ENCODE results near the gene JAKMIP3. TPM values are rescaled to one million over a fixed set of nuclear protein-coding genes. Genes with fewer than 3 reads are reported as not detected.

Gene JAKMIP3
- total RNA-seq, 1 experiment from 2014 or later: not detected

DNA sequence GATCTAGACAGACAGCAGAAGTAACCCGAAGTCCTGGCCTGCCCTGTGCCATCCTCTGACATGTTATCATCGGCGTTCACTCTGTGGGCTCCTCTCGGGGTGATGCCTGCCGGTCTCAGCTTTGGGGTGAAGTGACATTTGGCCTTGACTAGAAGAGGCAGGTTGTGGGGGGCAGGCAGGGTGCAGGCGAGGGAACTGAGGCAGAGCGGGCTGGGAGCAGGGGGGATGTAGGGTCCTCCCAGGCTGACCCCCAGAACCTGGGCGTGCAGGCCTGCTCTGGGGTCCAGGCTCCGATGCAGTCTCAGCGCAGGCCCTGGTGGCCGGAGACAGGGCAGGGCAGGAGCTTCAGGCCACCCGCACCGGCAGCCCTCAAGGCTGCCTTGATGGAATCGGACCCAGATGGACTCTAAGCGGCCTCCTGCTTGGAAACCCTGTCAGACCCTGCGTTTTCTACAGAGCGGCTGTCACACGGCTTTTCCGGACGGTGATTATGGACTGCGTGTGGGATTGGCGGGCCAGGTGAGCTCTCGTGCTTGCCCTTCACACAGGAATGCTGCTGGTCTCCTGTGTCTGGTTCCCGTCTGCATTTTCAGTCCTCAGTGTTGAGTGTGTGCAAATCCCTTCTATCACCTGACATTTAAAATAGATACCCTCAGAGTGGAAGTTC is 842 bp upstream of the JAKMIP3 start:
- BruUV-seq (replicated peaks): no TSS peak
- Mint-ChIP-seq H3K27ac (ENCODE audit: low read depth, unreplicated experiment) (no peak overlapping the region), H3K4me1 (ENCODE audit: insufficient read depth, unreplicated experiment) (no peaks in the 10 kb centered on the region), H3K4me3 (ENCODE audit: unreplicated experiment) (peak overlapping the region; percentile 78), H3K27me3 (ENCODE audit: insufficient read depth, unreplicated experiment) (no peaks in the 10 kb centered on the region), H3K9me3 (ENCODE audit: unreplicated experiment) (no peaks in the 10 kb centered on the region), H3K36me3 (ENCODE audit: insufficient read depth, unreplicated experiment) (no peaks in the 10 kb centered on the region)
- no peak for DNase-seq (ENCODE audit: unreplicated experiment)
- ChIA-PET POLR2A (interaction anchor here (0.7 to 1.2 kb wide), 2 partner anchors 18 to 28 kb away, joined by 3 read pairs; no protein-coding TSS in a partner anchor), CTCF (interaction anchor here (1.0 to 1.6 kb wide), 2 partner anchors 9 to 16 kb away, joined by 3 to 4 read pairs; no protein-coding TSS in a partner anchor)
- TF ChIP-seq, protein P1, sequence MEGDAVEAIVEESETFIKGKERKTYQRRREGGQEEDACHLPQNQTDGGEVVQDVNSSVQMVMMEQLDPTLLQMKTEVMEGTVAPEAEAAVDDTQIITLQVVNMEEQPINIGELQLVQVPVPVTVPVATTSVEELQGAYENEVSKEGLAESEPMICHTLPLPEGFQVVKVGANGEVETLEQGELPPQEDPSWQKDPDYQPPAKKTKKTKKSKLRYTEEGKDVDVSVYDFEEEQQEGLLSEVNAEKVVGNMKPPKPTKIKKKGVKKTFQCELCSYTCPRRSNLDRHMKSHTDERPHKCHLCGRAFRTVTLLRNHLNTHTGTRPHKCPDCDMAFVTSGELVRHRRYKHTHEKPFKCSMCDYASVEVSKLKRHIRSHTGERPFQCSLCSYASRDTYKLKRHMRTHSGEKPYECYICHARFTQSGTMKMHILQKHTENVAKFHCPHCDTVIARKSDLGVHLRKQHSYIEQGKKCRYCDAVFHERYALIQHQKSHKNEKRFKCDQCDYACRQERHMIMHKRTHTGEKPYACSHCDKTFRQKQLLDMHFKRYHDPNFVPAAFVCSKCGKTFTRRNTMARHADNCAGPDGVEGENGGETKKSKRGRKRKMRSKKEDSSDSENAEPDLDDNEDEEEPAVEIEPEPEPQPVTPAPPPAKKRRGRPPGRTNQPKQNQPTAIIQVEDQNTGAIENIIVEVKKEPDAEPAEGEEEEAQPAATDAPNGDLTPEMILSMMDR (IDR thresholded peaks at IDR 0.05; ENCODE audit: unreplicated experiment): no peak
- intact Hi-C loops (cut with micrococcal nuclease): no loop called here

DNA sequence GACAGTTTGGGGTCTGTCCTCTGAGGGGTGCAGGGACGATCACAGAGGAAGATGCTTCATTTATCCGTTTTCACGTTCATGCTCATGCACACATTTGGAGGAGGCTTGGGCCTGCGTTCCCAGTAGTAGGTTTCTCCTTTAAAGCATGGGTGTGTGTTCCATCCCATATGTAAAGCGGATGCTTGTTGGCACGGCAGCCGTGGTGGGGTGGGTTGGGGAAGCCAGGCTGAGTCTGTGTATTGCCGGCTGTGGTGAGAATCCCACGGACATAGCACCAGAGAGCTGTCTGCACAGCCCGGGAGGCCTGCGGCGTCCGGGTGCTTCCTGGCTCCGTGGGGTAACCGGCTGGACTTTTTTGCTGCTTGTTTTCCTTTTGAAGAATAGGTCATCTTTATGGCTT is 440 bp downstream of the JAKMIP3 start:
- BruUV-seq (replicated peaks): no TSS peak
- Mint-ChIP-seq H3K9me3 (ENCODE audit: unreplicated experiment) (no peaks in the 10 kb centered on the region), H3K27ac (ENCODE audit: low read depth, unreplicated experiment) (peak overlapping the region; percentile 51), H3K27me3 (ENCODE audit: insufficient read depth, unreplicated experiment) (peaks cover 9% of the 10 kb centered on the region), H3K36me3 (ENCODE audit: insufficient read depth, unreplicated experiment) (no peaks in the 10 kb centered on the region), H3K4me1 (ENCODE audit: insufficient read depth, unreplicated experiment) (no peaks in the 10 kb centered on the region), H3K4me3 (ENCODE audit: unreplicated experiment) (peak overlapping the region; percentile 78)
- DNase-seq (ENCODE audit: unreplicated experiment): no peak
- ChIA-PET CTCF (interaction anchor here (0.6 to 1.6 kb wide), 2 partner anchors 18 to 75 kb away, joined by 4 to 6 read pairs; no protein-coding TSS in a partner anchor), POLR2A (interaction anchor here (1.2 kb wide), 1 partner anchor 17 kb away, joined by 3 read pairs; no protein-coding TSS in a partner anchor)
- TF ChIP-seq, protein P1 (IDR thresholded peaks at IDR 0.05; ENCODE audit: unreplicated experiment): no peak
- intact Hi-C loops (cut with micrococcal nuclease): no loop called here

DNA sequence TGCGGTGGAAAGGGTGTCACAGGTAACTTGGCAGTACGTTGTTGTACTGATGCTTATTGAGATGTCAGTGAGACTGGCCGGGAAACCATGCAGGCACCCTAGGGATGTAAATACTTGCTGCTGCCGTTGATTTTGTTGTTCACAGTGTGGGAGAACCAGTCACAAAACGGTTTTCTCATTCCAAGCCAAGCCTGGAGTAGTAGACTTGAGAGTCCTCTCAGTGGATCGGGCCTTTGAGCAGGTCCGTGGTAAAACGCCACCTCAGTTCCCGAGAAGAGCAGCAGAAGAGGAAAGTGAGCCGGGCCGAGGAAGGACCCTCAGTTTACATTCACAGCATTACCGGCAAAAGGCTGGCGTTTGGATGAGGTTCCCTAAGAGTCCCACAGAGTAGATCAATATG is 1.1 kb downstream of the JAKMIP3 start:
- Mint-ChIP-seq H3K9me3 (ENCODE audit: unreplicated experiment) (no peaks in the 10 kb centered on the region), H3K27me3 (ENCODE audit: insufficient read depth, unreplicated experiment) (peaks cover 16% of the 10 kb centered on the region), H3K36me3 (ENCODE audit: insufficient read depth, unreplicated experiment) (no peaks in the 10 kb centered on the region), H3K27ac (ENCODE audit: low read depth, unreplicated experiment) (no peak overlapping the region), H3K4me1 (ENCODE audit: insufficient read depth, unreplicated experiment) (no peaks in the 10 kb centered on the region), H3K4me3 (ENCODE audit: unreplicated experiment) (no peak overlapping the region)
- CTCF ChIA-PET: interaction anchor here (1.1 kb wide), 1 partner anchor 76 kb away, joined by 4 read pairs; no protein-coding TSS in a partner anchor
- DNase-seq (ENCODE audit: unreplicated experiment): no peak
- BruUV-seq (replicated peaks): no TSS peak
- POLR2A ChIA-PET: no interaction called here
- TF ChIP-seq, protein P1 (IDR thresholded peaks at IDR 0.05; ENCODE audit: unreplicated experiment): no peak
- intact Hi-C loops (cut with micrococcal nuclease): no loop called here

DNA sequence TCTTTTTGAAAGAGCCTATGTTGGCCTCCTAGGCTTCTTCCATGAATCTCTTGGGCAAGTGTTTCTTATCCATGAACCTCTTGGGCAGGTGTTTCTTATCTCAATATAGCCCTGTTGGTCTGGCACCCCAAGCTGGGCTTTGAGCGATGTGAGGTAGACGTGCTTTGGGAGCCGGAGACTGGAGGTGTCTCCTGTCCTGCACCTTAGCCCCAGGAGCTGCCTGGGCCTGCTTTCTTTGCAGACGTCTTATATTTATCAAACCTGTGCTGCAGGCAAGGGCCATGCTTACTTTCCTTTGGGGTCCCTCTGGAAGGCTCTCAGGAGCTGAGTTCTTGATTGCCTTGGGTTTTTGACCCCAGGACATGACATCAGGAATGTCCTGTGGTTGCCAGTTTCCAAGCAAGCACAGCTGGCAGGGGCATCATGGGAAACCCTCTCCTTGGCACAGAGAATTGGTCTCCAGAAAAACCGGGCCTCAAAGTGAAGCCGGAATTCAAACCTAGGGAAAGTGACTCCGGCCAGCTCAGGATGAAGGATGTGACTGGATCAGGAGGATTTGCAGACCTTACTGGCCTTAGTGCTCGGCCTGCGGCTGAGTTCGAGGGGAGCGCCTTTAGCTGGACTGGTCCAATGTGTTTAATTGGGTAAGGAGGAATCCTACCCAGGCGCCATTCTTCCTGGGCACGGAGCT is 2.8 kb downstream of the JAKMIP3 start:
- TF ChIP-seq, protein P1 (IDR thresholded peaks at IDR 0.05; ENCODE audit: unreplicated experiment): no peak
- Mint-ChIP-seq H3K9me3 (ENCODE audit: unreplicated experiment) (peaks cover 9% of the 10 kb centered on the region), H3K27me3 (ENCODE audit: insufficient read depth, unreplicated experiment) (peaks cover 19% of the 10 kb centered on the region), H3K36me3 (ENCODE audit: insufficient read depth, unreplicated experiment) (no peaks in the 10 kb centered on the region), H3K4me3 (ENCODE audit: unreplicated experiment) (no peak overlapping the region), H3K27ac (ENCODE audit: low read depth, unreplicated experiment) (no peak overlapping the region), H3K4me1 (ENCODE audit: insufficient read depth, unreplicated experiment) (no peaks in the 10 kb centered on the region)
- DNase-seq (ENCODE audit: unreplicated experiment): no peak
- POLR2A ChIA-PET: no interaction called here
- CTCF ChIA-PET: interaction anchor here (0.6 kb wide), 2 partner anchors 114 to 1832 kb away, joined by 3 to 4 read pairs; no protein-coding TSS in a partner anchor
- no TSS peak for BruUV-seq (replicated peaks)
- intact Hi-C loops (cut with micrococcal nuclease): no loop called here
